K562 (cell line): ENCODE data around the gene HIVEP3. TPM values are rescaled to one million over a fixed set of nuclear protein-coding genes. Genes with fewer than 3 reads are reported as not detected.

Experiments
- ATAC-seq: fragments of 200-7000 bp; cut with Tn5 transposase; 3 replicates; pipeline ENCODE4 v1.9.1; 2020; ENCODE audit warnings: moderate library complexity
- BruUV-seq: library from RNA; stranded (reverse); fragments of 400-500 nt; replicated peaks from 2 replicates; lab custom pipeline; 2021; lab: Mats Ljungman, UMichigan
- CTCF ChIA-PET: fragments of 300-600 bp; formaldehyde crosslinking; extraction: SDS; loops from one replicate; lab custom pipeline; 2021; ENCODE audit warnings: low intra/inter-chr PET ratio; lab: Yijun Ruan, JAX
- POLR2A ChIA-PET: fragments of 300-600, 350-650 bp; sonication (Branson Sonifier 250); formaldehyde crosslinking; extraction: SDS; loops from one replicate; lab custom pipeline; 2021; ENCODE audit warnings: antibody characterized with exemption, inconsistent platforms; lab: Yijun Ruan, JAX
- DNase-seq, 4 experiments: peaks; one replicate each; pipeline versions ENCODE4 v3.0.0 to v3.0.0-alpha.2; 2011 to 2018; ENCODE audit warnings: low spot score in 3 of 4, mixed read lengths in 3 of 4; ENCODE audit errors: extremely low read depth in 1 of 4
- FAIRE-seq: peaks from 2 replicates; lab custom pipeline; 2011; peaks lifted over from hg19 to GRCh38; lab: Jason Lieb, UNC
- H2AFZ ChIP-seq: 2 replicates; pipeline ENCODE4 v1.6.0; 2011; ENCODE audit warnings: low read depth, low read length, control low read depth, inconsistent platforms
- H3K27ac ChIP-seq: fragments of 200-600 bp; 3 replicates; pipeline ENCODE4 v1.8.0; 2011; ENCODE audit warnings: low read depth, mild to moderate bottlenecking, control low read depth, inconsistent platforms, low read length, moderate library complexity, mixed read lengths; ENCODE audit errors: extremely low read depth
- H3K27me3 ChIP-seq, 2 experiments: fragments of 300-600 bp in 1 of 2; 2 replicates in 1 of 2; 3 replicates in 1 of 2; pipeline versions ENCODE4 v1.6.0 to v1.8.0; 2011; ENCODE audit warnings: inconsistent platforms in 2 of 2, low read length in 2 of 2, mild to moderate bottlenecking in 1 of 2, mixed read lengths in 1 of 2, moderate library complexity in 1 of 2; ENCODE audit not compliant: control insufficient read depth in 2 of 2, insufficient read depth in 2 of 2
- H3K36me3 ChIP-seq: fragments of 300-600 bp; 3 replicates; pipeline ENCODE4 v1.8.0; 2011; ENCODE audit warnings: mild to moderate bottlenecking, low read length, inconsistent platforms; ENCODE audit not compliant: control insufficient read depth, insufficient read depth
- H3K4me1 ChIP-seq, 2 experiments: fragments of 200-600 bp in 1 of 2; replicated peaks in 1 of 2; 2 replicates in 1 of 2; 3 replicates in 1 of 2; pipeline versions ENCODE4 v1.5.1 to v1.8.0; 2011; ENCODE audit warnings: inconsistent platforms in 2 of 2, low read length in 2 of 2, mild to moderate bottlenecking in 1 of 2, mixed read lengths in 1 of 2, moderate library complexity in 1 of 2; ENCODE audit not compliant: control insufficient read depth in 2 of 2, insufficient read depth in 2 of 2
- H3K4me2 ChIP-seq: 2 replicates; pipeline ENCODE4 v1.6.1; 2011; ENCODE audit warnings: low read length, control low read depth, inconsistent platforms, mixed read lengths; ENCODE audit not compliant: insufficient read depth
- H3K4me3 ChIP-seq: fragments of 200-600 bp; sonication (generic), shearing (Covaris generic); 2 replicates; pipeline ENCODE4 v1.5.1; 2016; ENCODE audit warnings: control low read depth, inconsistent platforms
- H3K79me2 ChIP-seq: fragments of 200-600 bp; 3 replicates; pipeline ENCODE4 v1.8.0; 2011; ENCODE audit warnings: low read length, inconsistent platforms; ENCODE audit not compliant: control insufficient read depth, insufficient read depth
- H3K9ac ChIP-seq, 2 experiments: 2 replicates each; pipeline versions ENCODE4 v1.6.0 to v1.6.1; 2011; ENCODE audit warnings: low read depth in 2 of 2, low read length in 2 of 2, control low read depth in 1 of 2, inconsistent platforms in 1 of 2, mild to moderate bottlenecking in 1 of 2, mixed read lengths in 1 of 2; ENCODE audit not compliant: insufficient read depth in 1 of 2
- H3K9me1 ChIP-seq: one replicate; pipeline ENCODE4 v1.6.0; 2011; ENCODE audit warnings: inconsistent platforms, mild to moderate bottlenecking, low read length, moderate library complexity; ENCODE audit not compliant: control insufficient read depth, insufficient read depth
- H3K9me3 ChIP-seq: replicated peaks from 2 replicates; pipeline ENCODE4 v1.5.1; 2011; ENCODE audit warnings: low read depth, low read length, inconsistent platforms; ENCODE audit not compliant: control insufficient read depth, insufficient read depth
- H4K20me1 ChIP-seq: replicated peaks from 2 replicates; pipeline ENCODE4 v1.6.1; 2011; ENCODE audit warnings: low read length, inconsistent platforms, mixed read lengths; ENCODE audit not compliant: control insufficient read depth, insufficient read depth
- BHLHE40 ChIP-seq: IDR thresholded peaks from 2 replicates; pipeline ENCODE4 v1.6.1; 2011; ENCODE audit warnings: low read length, improper control_type of control experiment
- FUS ChIP-seq: fragments of 200-400 bp; formaldehyde crosslinking; optimal IDR thresholded peaks from 2 replicates; pipeline ENCODE3; 2017; ENCODE audit warnings: low read depth, low read length
- GTF2A2 ChIP-seq: IDR thresholded peaks from 2 replicates; pipeline ENCODE4 v1.6.1; 2016; ENCODE audit warnings: mild to moderate bottlenecking, missing genetic modification characterization, missing compliant biosample characterization
- SMARCA4 ChIP-seq: fragments of 450-650 bp; IDR thresholded peaks from 2 replicates; pipeline ENCODE4 v1.6.1; 2016
- SRSF1 ChIP-seq: fragments of 200-400 bp; formaldehyde crosslinking; IDR thresholded peaks from 2 replicates; pipeline ENCODE4 v1.6.1; 2017; ENCODE audit warnings: mild to moderate bottlenecking, low read depth, low read length, moderate library complexity
- ZNF134 ChIP-seq: fragments of 250-450 bp; sonication (Bioruptor Pico); conservative IDR thresholded peaks from 2 replicates; pipeline ENCODE4 v1.4.0; 2020
- ZNF384 ChIP-seq: IDR thresholded peaks from 2 replicates; pipeline ENCODE4 v1.6.1; 2012; ENCODE audit warnings: low read depth, low read length, improper control_type of control experiment
- ZNF57 ChIP-seq: fragments of 450-650 bp; formaldehyde crosslinking; IDR thresholded peaks from 2 replicates; pipeline ENCODE4 v1.4.0; 2020; ENCODE audit warnings: mild to moderate bottlenecking, moderate library complexity
- WGBS: fragments of 100-300 bp; shearing (Covaris generic); methylation state at CpG from one replicate; pipeline ENCODE4 v1.1.6; 2016; ENCODE audit warnings: low coverage, mixed read lengths; ENCODE audit not compliant: insufficient coverage; ENCODE audit errors: missing lambda C conversion rate; 5-methylcytosine and 5-hydroxymethylcytosine counted together
- in situ Hi-C: fragments of 300-500 bp; cut with MboI; formaldehyde crosslinking; loops from 4 replicates; pipeline ENCODE4 v1.15.0; 2018; ENCODE audit warnings: inconsistent platforms, mixed read lengths
- intact Hi-C: fragments of 100-400 bp; cut with micrococcal nuclease; formaldehyde crosslinking; loops from 2 replicates; pipeline ENCODE4 v1.14.2; 2022
- polyA plus RNA-seq, 8 experiments: library from polyadenylated mRNA; depleted of rRNA in 4 of 8; stranded (reverse) in 5 of 8; unstranded in 3 of 8; fragments of >200 nt; fragmentation: Nextera tagmentation in 2 of 8; fragmentation: Illumina TruSeq in 1 of 8; extraction: Ambion mirVana in 2 of 8; extraction: Trizol in 1 of 8; gene quantifications; 2 replicates each; pipeline versions ENCODE4 v1.2.1 to v1.2.3, GENCODE V29; 2011 to 2014; ENCODE audit warnings: inconsistent platforms in 1 of 8, missing spikeins in 1 of 8
- total RNA-seq, 7 experiments: library from RNA; depleted of rRNA in 6 of 7; stranded (reverse); fragments of >200 nt in 6 of 7; fragmentation: Illumina TruSeq in 2 of 7; extraction: Trizol in 2 of 7; gene quantifications; 2 replicates each; pipeline versions ENCODE4 v1.2.1 to v1.2.3, GENCODE V29; 2011 to 2021; ENCODE audit warnings: low replicate concordance in 1 of 7
- TF ChIP-seq, protein P1 (sequence below): fragments of 450-650 bp; IDR thresholded peaks from 2 replicates; pipeline ENCODE4 v1.6.1; 2016; ENCODE audit warnings: borderline replicate concordance
- TF ChIP-seq, protein P2 (sequence below): sonication (generic); formaldehyde crosslinking; IDR thresholded peaks from 2 replicates; pipeline ENCODE4 v1.9.0; 2022; ENCODE audit warnings: mild to moderate bottlenecking, missing genetic modification reagents
- TF ChIP-seq, protein P3 (sequence below): fragments of 250-450 bp; sonication (Bioruptor Pico); IDR thresholded peaks from 2 replicates; pipeline ENCODE4 v1.8.0; 2021; ENCODE audit warnings: mild to moderate bottlenecking, moderate library complexity

HIVEP3 gene
- total and polyA plus RNA-seq, 9 of the 15 experiments (the other 6 are each of a cell fraction or from before 2014, with no cell fraction given): 0.09 to 0.58 (median 0.34) TPM; not detected in 1

DNA sequence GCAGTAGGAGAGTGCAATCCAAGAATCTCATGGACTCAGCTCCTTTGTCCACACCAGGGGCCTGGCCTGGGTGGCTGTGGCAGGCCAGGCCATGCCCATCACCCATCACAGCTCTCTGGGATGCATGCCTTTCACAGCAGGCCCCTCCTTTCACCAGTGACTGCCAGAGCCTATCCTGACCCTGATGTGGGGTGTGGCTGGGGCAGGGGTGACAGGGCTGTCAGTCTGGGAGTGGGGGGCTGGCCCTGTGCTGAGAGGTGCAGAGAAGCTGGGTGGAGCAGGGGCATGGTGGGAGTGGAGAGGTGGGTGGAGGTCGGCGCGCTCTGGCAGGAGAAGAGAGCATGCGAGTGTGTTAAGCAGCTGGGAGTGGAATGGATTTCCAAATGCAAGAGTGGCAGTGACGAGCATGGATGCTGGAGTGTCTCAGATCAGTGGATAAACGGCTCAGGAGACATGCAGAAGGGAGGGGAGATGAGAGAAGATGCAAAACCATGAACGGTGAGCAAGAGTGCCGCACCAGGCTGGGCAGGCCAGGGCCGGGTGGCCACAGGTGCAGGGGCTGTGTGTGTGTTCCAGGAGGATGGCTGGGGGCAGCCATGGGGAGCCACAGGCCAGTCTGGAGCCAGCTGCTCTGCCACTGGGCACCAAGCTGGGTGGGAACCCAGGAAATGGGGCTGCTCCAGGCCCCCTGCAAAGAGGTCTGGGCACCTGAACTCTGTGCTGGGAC lies 394.6 kb downstream of the HIVEP3 start:
- CTCF ChIA-PET: no interaction called here
- H3K9me3 ChIP-seq: no peaks in the 10 kb centered on the region; the same call in 1 of the 2 replicates
- no peak overlapping the region for H2AFZ ChIP-seq
- H3K79me2 ChIP-seq: no peaks in the 10 kb centered on the region
- H3K27ac ChIP-seq: no peak overlapping the region
- no peak for DNase-seq
- H3K9ac ChIP-seq: no peak overlapping the region
- POLR2A ChIA-PET: interaction anchor here (0.5 to 1.0 kb wide), 5 partner anchors 11 to 764 kb away, joined by 3 to 4 read pairs (median 3); no protein-coding TSS in a partner anchor
- 2% methylated on average over 9 of the region's 9 CpGs for WGBS
- H3K4me3 ChIP-seq: no peak overlapping the region
- H3K4me2 ChIP-seq: no peak overlapping the region
- intact Hi-C loops (no loop called here), in situ Hi-C loops (no loop called here)
- H3K27me3 ChIP-seq: peaks cover 14 to 44% of the 10 kb centered on the region in 2 experiments; a peak in 4 of 5 replicates
- TF ChIP-seq BHLHE40: no peak
- TF ChIP-seq GTF2A2: no peak
- no peak for TF ChIP-seq ZNF384
- TF ChIP-seq, protein P1, sequence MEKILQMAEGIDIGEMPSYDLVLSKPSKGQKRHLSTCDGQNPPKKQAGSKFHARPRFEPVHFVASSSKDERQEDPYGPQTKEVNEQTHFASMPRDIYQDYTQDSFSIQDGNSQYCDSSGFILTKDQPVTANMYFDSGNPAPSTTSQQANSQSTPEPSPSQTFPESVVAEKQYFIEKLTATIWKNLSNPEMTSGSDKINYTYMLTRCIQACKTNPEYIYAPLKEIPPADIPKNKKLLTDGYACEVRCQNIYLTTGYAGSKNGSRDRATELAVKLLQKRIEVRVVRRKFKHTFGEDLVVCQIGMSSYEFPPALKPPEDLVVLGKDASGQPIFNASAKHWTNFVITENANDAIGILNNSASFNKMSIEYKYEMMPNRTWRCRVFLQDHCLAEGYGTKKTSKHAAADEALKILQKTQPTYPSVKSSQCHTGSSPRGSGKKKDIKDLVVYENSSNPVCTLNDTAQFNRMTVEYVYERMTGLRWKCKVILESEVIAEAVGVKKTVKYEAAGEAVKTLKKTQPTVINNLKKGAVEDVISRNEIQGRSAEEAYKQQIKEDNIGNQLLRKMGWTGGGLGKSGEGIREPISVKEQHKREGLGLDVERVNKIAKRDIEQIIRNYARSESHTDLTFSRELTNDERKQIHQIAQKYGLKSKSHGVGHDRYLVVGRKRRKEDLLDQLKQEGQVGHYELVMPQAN: no peak
- no peak for TF ChIP-seq SMARCA4
- TF ChIP-seq, protein P2, sequence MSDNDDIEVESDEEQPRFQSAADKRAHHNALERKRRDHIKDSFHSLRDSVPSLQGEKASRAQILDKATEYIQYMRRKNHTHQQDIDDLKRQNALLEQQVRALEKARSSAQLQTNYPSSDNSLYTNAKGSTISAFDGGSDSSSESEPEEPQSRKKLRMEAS (CRISPR knock-in tag): no peak
- no peak for TF ChIP-seq FUS
- TF ChIP-seq ZNF57: no peak
- no peak for TF ChIP-seq SRSF1
- TF ChIP-seq, protein P3, sequence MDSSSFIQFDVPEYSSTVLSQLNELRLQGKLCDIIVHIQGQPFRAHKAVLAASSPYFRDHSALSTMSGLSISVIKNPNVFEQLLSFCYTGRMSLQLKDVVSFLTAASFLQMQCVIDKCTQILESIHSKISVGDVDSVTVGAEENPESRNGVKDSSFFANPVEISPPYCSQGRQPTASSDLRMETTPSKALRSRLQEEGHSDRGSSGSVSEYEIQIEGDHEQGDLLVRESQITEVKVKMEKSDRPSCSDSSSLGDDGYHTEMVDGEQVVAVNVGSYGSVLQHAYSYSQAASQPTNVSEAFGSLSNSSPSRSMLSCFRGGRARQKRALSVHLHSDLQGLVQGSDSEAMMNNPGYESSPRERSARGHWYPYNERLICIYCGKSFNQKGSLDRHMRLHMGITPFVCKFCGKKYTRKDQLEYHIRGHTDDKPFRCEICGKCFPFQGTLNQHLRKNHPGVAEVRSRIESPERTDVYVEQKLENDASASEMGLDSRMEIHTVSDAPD (CRISPR knock-in tag): no peak
- TF ChIP-seq ZNF134 (CRISPR knock-in tag): no peak
- H4K20me1 ChIP-seq: 0 out of 2 replicates have a peak, but pooled peaks cover 8% of the 10 kb centered on the region
- ATAC-seq: no peak
- H3K9me1 ChIP-seq: no peaks in the 10 kb centered on the region
- no TSS peak for BruUV-seq
- FAIRE-seq: no peak
- H3K36me3 ChIP-seq: no peaks in the 10 kb centered on the region
- peaks cover 0 to 5% of the 10 kb centered on the region in 2 experiments; a peak in 1 of 5 replicates for H3K4me1 ChIP-seq
